ENCODE results near the gene RDH5.

GRCh38 chr12:55700255-55701018, 19.8 kb upstream of the RDH5 start:
- TF ChIP-seq CTCF (IDR thresholded peaks at IDR 0.05 in 8 of 11, conservative IDR thresholded peaks at IDR 0.05 in 3 of 11), result no peak
- no peak for TF ChIP-seq POLR2A (IDR thresholded peaks at IDR 0.05)
